ENCODE data around the gene SLC36A4.
A peak's percentile ranks its signal among the peaks of the same experiment; 100 is the strongest.
"Not testable (repeated sequence)": the region's sequence is repeated elsewhere in the genome, so short reads cannot be mapped to it uniquely, and the experiment has no call there.

SLC36A4 gene

GRCh38 chr11:93197380-93198214 lies at the start of gene SLC36A4:
SLC36A4 (minus strand) TSS chr11:93197991; CDS start chr11:93197832, 159 bp downstream.
- Mint-ChIP-seq H3K27ac (peak within 1 kb of the TSS; percentile 96), H3K9me3 (no peaks in the 10 kb centered on the region), H3K4me1 (peaks cover 17% of the 10 kb centered on the region), H3K4me3 (peak within 1 kb of the TSS; percentile 84), H3K36me3 (peaks cover 8% of the 10 kb centered on the region)
- ATAC-seq = peak; percentile 95
- DNase-seq (ENCODE audit: low spot score in 2 of 2) = peak; percentile 81 to 92

GRCh38 chr11:93246790-93247189 lies 49.0 kb upstream of the SLC36A4 start:
- not testable (repeated sequence) for H3K4me1 Mint-ChIP-seq; ATAC-seq; H3K27ac Mint-ChIP-seq; H3K9me3 Mint-ChIP-seq; H3K36me3 Mint-ChIP-seq; DNase-seq (ENCODE audit: low spot score in 2 of 2); H3K4me3 Mint-ChIP-seq

GRCh38 chr11:93244018-93244417 lies 46.2 kb upstream of the SLC36A4 start:
- Mint-ChIP-seq H3K36me3 (no peaks in the 10 kb centered on the region), H3K4me1 (no peaks in the 10 kb centered on the region), H3K4me3 (no peak overlapping the region), H3K9me3 (no peaks in the 10 kb centered on the region), H3K27ac (no peak overlapping the region)
- DNase-seq (ENCODE audit: low spot score in 2 of 2) (no peak), ATAC-seq (no peak)

- no peaks in the 10 kb centered on the region for H3K9me3 Mint-ChIP-seq
- H3K4me1 Mint-ChIP-seq = no peaks in the 10 kb centered on the region
- DNase-seq (ENCODE audit: low spot score in 2 of 2) (no peak), ATAC-seq (no peak)
- H3K4me3 Mint-ChIP-seq = no peak overlapping the region
- no peaks in the 10 kb centered on the region for H3K36me3 Mint-ChIP-seq
- H3K27ac Mint-ChIP-seq = no peak overlapping the region
Measured at GRCh38 chr11:93239966-93240365, 42.2 kb upstream of the SLC36A4 start.

GRCh38 chr11:93238956-93239355 lies 41.2 kb upstream of the SLC36A4 start:
- Mint-ChIP-seq H3K4me1 (no peaks in the 10 kb centered on the region), H3K9me3 (no peaks in the 10 kb centered on the region), H3K27ac (no peak overlapping the region), H3K36me3 (no peaks in the 10 kb centered on the region), H3K4me3 (no peak overlapping the region)
- no peak for DNase-seq (ENCODE audit: low spot score in 2 of 2)
- no peak for ATAC-seq

GRCh38 chr11:93236741-93237675 lies 39.2 kb upstream of the SLC36A4 start:
- Mint-ChIP-seq H3K4me1 (no peaks in the 10 kb centered on the region), H3K9me3 (no peaks in the 10 kb centered on the region), H3K36me3 (no peaks in the 10 kb centered on the region), H3K4me3 (no peak overlapping the region), H3K27ac (no peak overlapping the region)
- no peak for ATAC-seq
- no peak for DNase-seq (ENCODE audit: low spot score in 2 of 2)

GRCh38 chr11:93234602-93235207 lies 36.9 kb upstream of the SLC36A4 start:
- Mint-ChIP-seq H3K9me3 (no peaks in the 10 kb centered on the region), H3K4me1 (no peaks in the 10 kb centered on the region), H3K27ac (no peak overlapping the region), H3K4me3 (no peak overlapping the region), H3K36me3 (no peaks in the 10 kb centered on the region)
- DNase-seq (ENCODE audit: low spot score in 2 of 2) = peak; percentile 36 to 77
- ATAC-seq = peak; percentile 94

- no peak for ATAC-seq
- Mint-ChIP-seq H3K4me1 (no peaks in the 10 kb centered on the region), H3K4me3 (no peak overlapping the region), H3K36me3 (no peaks in the 10 kb centered on the region), H3K9me3 (no peaks in the 10 kb centered on the region), H3K27ac (no peak overlapping the region)
- DNase-seq (ENCODE audit: low spot score in 2 of 2) = no peak
Measured at GRCh38 chr11:93229876-93230275, 32.1 kb upstream of the SLC36A4 start.

- H3K4me3 Mint-ChIP-seq = no peak overlapping the region
- no peaks in the 10 kb centered on the region for H3K36me3 Mint-ChIP-seq
- ATAC-seq (no peak), DNase-seq (ENCODE audit: low spot score in 2 of 2) (no peak)
- no peaks in the 10 kb centered on the region for H3K4me1 Mint-ChIP-seq
- H3K9me3 Mint-ChIP-seq = no peaks in the 10 kb centered on the region
- no peak overlapping the region for H3K27ac Mint-ChIP-seq
Measured at GRCh38 chr11:93225662-93226061, 27.9 kb upstream of the SLC36A4 start.

GRCh38 chr11:93221539-93221938 lies 23.7 kb upstream of the SLC36A4 start:
- H3K27ac Mint-ChIP-seq = no peak overlapping the region
- no peak overlapping the region for H3K4me3 Mint-ChIP-seq
- H3K36me3 Mint-ChIP-seq = no peaks in the 10 kb centered on the region
- no peaks in the 10 kb centered on the region for H3K4me1 Mint-ChIP-seq
- H3K9me3 Mint-ChIP-seq = no peaks in the 10 kb centered on the region
- ATAC-seq = peak; percentile 26
- no peak for DNase-seq (ENCODE audit: low spot score in 2 of 2)

- no peak for DNase-seq (ENCODE audit: low spot score in 2 of 2)
- Mint-ChIP-seq H3K27ac (no peak overlapping the region), H3K4me1 (no peaks in the 10 kb centered on the region), H3K36me3 (no peaks in the 10 kb centered on the region), H3K9me3 (no peaks in the 10 kb centered on the region), H3K4me3 (no peak overlapping the region)
- no peak for ATAC-seq
Measured at GRCh38 chr11:93220078-93220477, 22.3 kb upstream of the SLC36A4 start.

- DNase-seq (ENCODE audit: low spot score in 2 of 2) (no peak), ATAC-seq (peak; percentile 21)
- no peak overlapping the region for H3K4me3 Mint-ChIP-seq
- H3K27ac Mint-ChIP-seq = no peak overlapping the region
- no peaks in the 10 kb centered on the region for H3K9me3 Mint-ChIP-seq
- H3K4me1 Mint-ChIP-seq = no peaks in the 10 kb centered on the region
- no peaks in the 10 kb centered on the region for H3K36me3 Mint-ChIP-seq
Measured at GRCh38 chr11:93219440-93219839, 21.6 kb upstream of the SLC36A4 start.

- Mint-ChIP-seq H3K36me3 (no peaks in the 10 kb centered on the region), H3K4me3 (no peak overlapping the region), H3K27ac (no peak overlapping the region), H3K9me3 (no peaks in the 10 kb centered on the region), H3K4me1 (no peaks in the 10 kb centered on the region)
- ATAC-seq (no peak), DNase-seq (ENCODE audit: low spot score in 2 of 2) (no peak)
Measured at GRCh38 chr11:93216511-93217101, 18.8 kb upstream of the SLC36A4 start.

GRCh38 chr11:93213622-93214021 lies 15.8 kb upstream of the SLC36A4 start:
- H3K4me1 Mint-ChIP-seq = no peaks in the 10 kb centered on the region
- no peak overlapping the region for H3K4me3 Mint-ChIP-seq
- H3K9me3 Mint-ChIP-seq = peaks cover 3% of the 10 kb centered on the region
- no peak for DNase-seq (ENCODE audit: low spot score in 2 of 2)
- ATAC-seq = no peak
- no peaks in the 10 kb centered on the region for H3K36me3 Mint-ChIP-seq
- H3K27ac Mint-ChIP-seq = no peak overlapping the region

- no peak overlapping the region for H3K27ac Mint-ChIP-seq
- H3K4me3 Mint-ChIP-seq = no peak overlapping the region
Measured at GRCh38 chr11:93212094-93212493, 14.3 kb upstream of the SLC36A4 start.

More at GRCh38 chr11:93212094-93212493, 14.3 kb upstream of the SLC36A4 start:
- ATAC-seq (no peak), DNase-seq (ENCODE audit: low spot score in 2 of 2) (no peak)
- no peaks in the 10 kb centered on the region for H3K4me1 Mint-ChIP-seq
- peaks cover 6% of the 10 kb centered on the region for H3K9me3 Mint-ChIP-seq
- no peaks in the 10 kb centered on the region for H3K36me3 Mint-ChIP-seq
